Panc1 (cell line): Measurements from ENCODE around the gene INPP5D. TPM values are rescaled to one million over a fixed set of nuclear protein-coding genes. Genes with fewer than 3 reads are reported as not detected.
A peak's percentile ranks its signal among the peaks of the same experiment; 100 is the strongest.

Experiments used
- ATAC-seq: fragments of 200-7000 bp; cut with Tn5 transposase; 2 replicates; pipeline ENCODE4 v1.9.1; 2020; ENCODE audit warnings: mild to moderate bottlenecking, moderate library complexity
- BruUV-seq: library from RNA; stranded (reverse); fragments of 400-500 nt; replicated peaks from 2 replicates; lab custom pipeline; 2021; lab: Mats Ljungman, UMichigan
- CTCF ChIA-PET: fragments of 300-600 bp; sonication (Branson Sonifier 250); formaldehyde crosslinking; loops from one replicate; lab custom pipeline; 2022; ENCODE audit warnings: antibody characterized with exemption; lab: Charles Lee
- POLR2A ChIA-PET: fragments of 300-600 bp; sonication (Branson Sonifier 250); formaldehyde crosslinking; loops from one replicate; lab custom pipeline; 2022; ENCODE audit warnings: antibody characterized with exemption; lab: Charles Lee
- DNase-seq: peaks from one replicate; pipeline ENCODE4 v3.0.0-alpha.2; 2010; ENCODE audit warnings: low read depth, low spot score
- H3K27ac ChIP-seq: 2 replicates; pipeline ENCODE4 v1.5.1; 2011; ENCODE audit warnings: mild to moderate bottlenecking, low read length, inconsistent platforms
- H3K27me3 ChIP-seq: fragments of 200-500 bp; sonication (Bioruptor generic); 2 replicates; pipeline ENCODE4 v1.6.0; 2014; ENCODE audit warnings: low read length, inconsistent platforms; ENCODE audit not compliant: control insufficient read depth, insufficient read depth
- H3K36me3 ChIP-seq: fragments of 200-500 bp; sonication (Bioruptor generic); 2 replicates; pipeline ENCODE4 v1.5.1; 2014; ENCODE audit warnings: inconsistent platforms, mild to moderate bottlenecking, low read length, moderate library complexity; ENCODE audit not compliant: control insufficient read depth, insufficient read depth
- H3K4me1 ChIP-seq: 2 replicates; pipeline ENCODE4 v1.5.1; 2011; ENCODE audit warnings: inconsistent platforms, mild to moderate bottlenecking, low read length, moderate library complexity; ENCODE audit not compliant: control insufficient read depth, insufficient read depth
- H3K4me3 ChIP-seq, 2 experiments: 2 replicates each; pipeline ENCODE4 v1.5.1; 2011 to 2012; ENCODE audit warnings: low read depth in 2 of 2, low read length in 2 of 2, mild to moderate bottlenecking in 2 of 2, inconsistent platforms in 1 of 2, moderate library complexity in 1 of 2
- H3K9me3 ChIP-seq: fragments of 200-500 bp; sonication (Bioruptor generic); 2 replicates; pipeline ENCODE4 v1.5.1; 2014; ENCODE audit warnings: low read depth, mild to moderate bottlenecking, inconsistent platforms, low read length, moderate library complexity; ENCODE audit not compliant: control insufficient read depth, insufficient read depth
- CTCF ChIP-seq: fragments of 450-650 bp; IDR thresholded peaks from 2 replicates; pipeline ENCODE4 v1.5.1; 2017; ENCODE audit warnings: mild to moderate bottlenecking
- POLR2AphosphoS5 ChIP-seq: IDR thresholded peaks from 2 replicates; pipeline ENCODE4 v1.6.1; 2012; ENCODE audit warnings: mild to moderate bottlenecking, low read depth, low read length, moderate library complexity
- SIN3A ChIP-seq: IDR thresholded peaks from 2 replicates; pipeline ENCODE4 v1.6.1; 2012; ENCODE audit warnings: low read depth, mild to moderate bottlenecking, low read length, moderate library complexity, borderline replicate concordance; ENCODE audit not compliant: insufficient read depth
- TCF7L2 ChIP-seq: IDR thresholded peaks from 2 replicates; pipeline ENCODE4 v1.6.1; 2011; ENCODE audit warnings: mild to moderate bottlenecking, low read depth, low read length, inconsistent platforms
- in situ Hi-C: cut with HindIII; loops from 2 replicates; pipeline ENCODE4 v1.10.0; 2016; ENCODE audit warnings: low sequenced_read_pairs, low pct_unique_long_range_greater_than_20kb
- intact Hi-C: fragments of 100-400 bp; cut with micrococcal nuclease; formaldehyde crosslinking; loops from one replicate; pipeline ENCODE4 v1.10.0; 2022; ENCODE audit not compliant: unreplicated experiment
- total RNA-seq: library from RNA; stranded (reverse); gene quantifications from one replicate; pipeline ENCODE4 v1.2.1, GENCODE V29; 2021; ENCODE audit not compliant: unreplicated experiment
- TF ChIP-seq, protein P1 (sequence below), 2 experiments: IDR thresholded peaks; 2 replicates each; pipeline ENCODE4 v1.6.1; 2011 to 2012; ENCODE audit warnings: low read depth in 2 of 2, control low read depth in 1 of 2, low read length in 1 of 2, mild to moderate bottlenecking in 1 of 2, moderate library complexity in 1 of 2; ENCODE audit not compliant: insufficient read depth in 1 of 2

Gene INPP5D
- total RNA-seq, 1 experiment from 2014 or later: 0.39 TPM

GRCh38 chr2:233025706-233026105 is 34.4 kb upstream of the INPP5D start:
- H3K9me3 ChIP-seq: no peaks in the 10 kb centered on the region
- H3K4me1 ChIP-seq: peaks cover 8% of the 10 kb centered on the region
- in situ Hi-C loops: no loop called here
- H3K27me3 ChIP-seq: no peaks in the 10 kb centered on the region
- ChIA-PET POLR2A (no interaction called here), CTCF (no interaction called here)
- ATAC-seq (no peak), DNase-seq (no peak)
- TF ChIP-seq CTCF (no peak), TCF7L2 (no peak), SIN3A (no peak), POLR2AphosphoS5 (no peak)
- TF ChIP-seq, protein P1, sequence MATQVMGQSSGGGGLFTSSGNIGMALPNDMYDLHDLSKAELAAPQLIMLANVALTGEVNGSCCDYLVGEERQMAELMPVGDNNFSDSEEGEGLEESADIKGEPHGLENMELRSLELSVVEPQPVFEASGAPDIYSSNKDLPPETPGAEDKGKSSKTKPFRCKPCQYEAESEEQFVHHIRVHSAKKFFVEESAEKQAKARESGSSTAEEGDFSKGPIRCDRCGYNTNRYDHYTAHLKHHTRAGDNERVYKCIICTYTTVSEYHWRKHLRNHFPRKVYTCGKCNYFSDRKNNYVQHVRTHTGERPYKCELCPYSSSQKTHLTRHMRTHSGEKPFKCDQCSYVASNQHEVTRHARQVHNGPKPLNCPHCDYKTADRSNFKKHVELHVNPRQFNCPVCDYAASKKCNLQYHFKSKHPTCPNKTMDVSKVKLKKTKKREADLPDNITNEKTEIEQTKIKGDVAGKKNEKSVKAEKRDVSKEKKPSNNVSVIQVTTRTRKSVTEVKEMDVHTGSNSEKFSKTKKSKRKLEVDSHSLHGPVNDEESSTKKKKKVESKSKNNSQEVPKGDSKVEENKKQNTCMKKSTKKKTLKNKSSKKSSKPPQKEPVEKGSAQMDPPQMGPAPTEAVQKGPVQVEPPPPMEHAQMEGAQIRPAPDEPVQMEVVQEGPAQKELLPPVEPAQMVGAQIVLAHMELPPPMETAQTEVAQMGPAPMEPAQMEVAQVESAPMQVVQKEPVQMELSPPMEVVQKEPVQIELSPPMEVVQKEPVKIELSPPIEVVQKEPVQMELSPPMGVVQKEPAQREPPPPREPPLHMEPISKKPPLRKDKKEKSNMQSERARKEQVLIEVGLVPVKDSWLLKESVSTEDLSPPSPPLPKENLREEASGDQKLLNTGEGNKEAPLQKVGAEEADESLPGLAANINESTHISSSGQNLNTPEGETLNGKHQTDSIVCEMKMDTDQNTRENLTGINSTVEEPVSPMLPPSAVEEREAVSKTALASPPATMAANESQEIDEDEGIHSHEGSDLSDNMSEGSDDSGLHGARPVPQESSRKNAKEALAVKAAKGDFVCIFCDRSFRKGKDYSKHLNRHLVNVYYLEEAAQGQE (IDR thresholded peaks at IDR 0.05; ENCODE audit: insufficient read depth in 1 of 2, low read depth in 2 of 2, low read length in 1 of 2): no peak
- H3K36me3 ChIP-seq: no peaks in the 10 kb centered on the region
- H3K27ac ChIP-seq: no peak overlapping the region
- H3K4me3 ChIP-seq: no peak overlapping the region
- no TSS peak for BruUV-seq
- intact Hi-C loops: loop anchor here (5.0 kb wide), 1 partner anchor 38 kb away; no protein-coding TSS in a partner anchor

DNA sequence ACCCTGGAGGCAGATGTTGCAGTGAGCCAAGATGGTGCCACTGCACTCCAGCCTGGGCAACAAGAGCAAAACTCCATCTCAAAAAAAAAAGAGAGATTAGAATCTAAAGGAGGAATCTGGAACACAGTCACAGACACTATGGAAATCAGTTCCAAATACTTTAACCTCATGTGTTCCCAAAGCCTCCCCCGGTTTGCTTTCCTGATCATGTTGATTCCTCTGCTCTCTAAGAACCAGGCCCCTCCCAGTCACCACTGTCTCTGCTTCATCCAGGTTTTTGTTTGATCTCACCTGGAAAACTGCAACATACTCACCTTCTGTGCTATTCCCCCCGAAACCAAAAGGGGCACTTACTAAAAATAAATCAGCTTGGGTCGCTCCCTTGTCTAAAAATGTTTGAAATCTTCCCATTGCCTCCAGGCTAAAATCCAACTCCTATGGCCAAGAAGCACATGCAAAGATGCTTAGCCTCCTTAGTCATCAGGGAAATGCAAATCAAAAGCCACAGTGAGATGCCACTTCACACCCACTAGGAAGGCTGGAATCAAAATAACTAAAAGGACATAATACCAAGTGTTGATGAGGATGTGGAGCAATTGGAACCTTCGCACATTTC is 33.8 kb upstream of the INPP5D start:
- Histone ChIP-seq H3K9me3 (no peaks in the 10 kb centered on the region), H3K4me3 (no peak overlapping the region), H3K36me3 (no peaks in the 10 kb centered on the region), H3K27me3 (no peaks in the 10 kb centered on the region), H3K4me1 (peaks cover 8% of the 10 kb centered on the region), H3K27ac (peak overlapping the region; percentile 41; the same call in 1 of the 2 replicates)
- CTCF ChIA-PET: interaction anchor here (0.6 kb wide), 1 partner anchor 16 kb away, joined by 3 read pairs; no protein-coding TSS in a partner anchor
- BruUV-seq: no TSS peak
- TF ChIP-seq CTCF (no peak), TCF7L2 (no peak), POLR2AphosphoS5 (no peak), SIN3A (no peak)
- TF ChIP-seq, protein P1 (IDR thresholded peaks at IDR 0.05; ENCODE audit: insufficient read depth in 1 of 2, low read depth in 2 of 2, low read length in 1 of 2): no peak
- in situ Hi-C loops (no loop called here), intact Hi-C loops (loop anchor here (5.0 kb wide), 1 partner anchor 39 kb away; no protein-coding TSS in a partner anchor)
- no peak for ATAC-seq
- POLR2A ChIA-PET: no interaction called here
- DNase-seq: no peak
